ENCODE results near the gene TBC1D8.

DNA sequence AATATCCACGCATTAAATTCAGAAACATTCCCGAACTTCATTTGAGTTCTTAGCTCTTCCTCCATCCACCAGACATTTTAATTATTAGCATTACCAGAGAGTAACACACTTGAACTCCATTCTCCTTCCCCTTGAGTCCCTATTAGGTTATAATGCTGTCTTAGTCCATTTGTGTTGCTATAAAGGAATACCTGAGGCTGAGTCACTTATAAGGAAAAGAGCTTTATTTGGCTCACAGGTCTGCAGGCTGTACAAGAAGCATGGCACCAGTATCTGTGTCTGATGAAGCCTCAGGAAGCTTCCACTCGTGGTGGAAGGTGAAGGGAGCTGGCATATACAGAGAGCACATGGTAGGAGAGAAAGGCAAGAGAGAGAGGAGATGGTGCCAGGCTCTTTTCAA lies 25.4 kb downstream of the TBC1D8 start:
- TF ChIP-seq CTCF (IDR thresholded peaks at IDR 0.05): no peak
- no peak for TF ChIP-seq CREB1 (CRISPR knock-in tag; IDR thresholded peaks at IDR 0.05)
- no peak for TF ChIP-seq ZNF423 (CRISPR knock-in tag; IDR thresholded peaks at IDR 0.05)
- no peak for TF ChIP-seq ESRRA (CRISPR knock-in tag; IDR thresholded peaks at IDR 0.05; ENCODE audit: borderline replicate concordance)
- no peak for TF ChIP-seq ZNF416 (CRISPR knock-in tag; IDR thresholded peaks at IDR 0.05)
